Jurkat, Clone E6-1 (cell line): ENCODE measurements around the gene ETNK2.

Experiments used
- DNase-seq: peaks from one replicate; pipeline ENCODE4 v3.0.0-alpha.2; 2011; ENCODE audit warnings: low read depth, low spot score
- H3K4me3 ChIP-seq: 2 replicates; pipeline ENCODE4 v1.5.1; 2011; ENCODE audit warnings: mild to moderate bottlenecking, low read length, control low read depth, moderate library complexity

The ETNK2 gene

DNA sequence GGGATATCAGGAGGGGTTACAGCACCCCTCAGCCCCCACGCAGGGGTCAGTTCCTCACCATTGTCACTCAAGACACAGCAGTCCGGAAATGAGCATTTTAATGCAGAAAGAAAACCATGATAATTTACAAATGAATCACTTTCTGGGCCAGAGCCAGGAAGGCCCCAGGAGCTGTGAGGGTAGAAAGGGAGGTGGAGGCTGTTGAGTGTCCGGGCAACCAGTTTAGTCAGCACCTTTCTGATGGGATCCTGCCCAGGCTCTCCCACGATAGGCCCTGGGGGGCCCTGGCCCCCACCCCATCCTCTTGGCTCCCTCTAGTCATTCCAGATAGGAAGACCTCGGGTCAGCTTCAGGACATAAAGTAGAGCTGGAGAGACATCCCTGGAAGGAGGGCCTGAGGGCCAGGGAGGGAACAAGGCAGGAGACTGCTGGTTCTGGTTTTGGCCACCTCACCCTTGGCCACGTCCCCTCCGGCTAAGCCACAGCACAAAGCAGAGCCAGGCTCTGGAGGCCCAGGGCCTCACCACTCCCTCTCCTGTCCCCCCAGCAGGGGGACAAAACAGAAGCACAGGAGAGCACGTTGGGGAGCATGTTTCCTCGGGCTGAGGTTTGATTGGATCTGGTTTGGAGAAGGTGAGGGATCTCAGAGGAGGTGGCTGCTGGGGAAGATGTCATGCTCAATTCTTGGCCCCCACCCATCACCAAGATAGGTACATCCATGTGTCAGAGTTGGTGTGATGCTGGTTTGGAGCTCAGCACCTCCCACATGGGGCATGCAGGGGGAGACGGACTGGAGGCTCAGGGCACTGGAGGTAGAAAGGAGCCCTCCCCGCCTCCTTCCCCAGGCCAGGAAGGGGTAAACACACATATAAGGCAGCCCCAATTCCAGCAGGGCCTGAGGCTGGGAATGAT is 20.6 kb downstream of the ETNK2 start:
- no peak overlapping the region for H3K4me3 ChIP-seq
- no peak for DNase-seq

DNA sequence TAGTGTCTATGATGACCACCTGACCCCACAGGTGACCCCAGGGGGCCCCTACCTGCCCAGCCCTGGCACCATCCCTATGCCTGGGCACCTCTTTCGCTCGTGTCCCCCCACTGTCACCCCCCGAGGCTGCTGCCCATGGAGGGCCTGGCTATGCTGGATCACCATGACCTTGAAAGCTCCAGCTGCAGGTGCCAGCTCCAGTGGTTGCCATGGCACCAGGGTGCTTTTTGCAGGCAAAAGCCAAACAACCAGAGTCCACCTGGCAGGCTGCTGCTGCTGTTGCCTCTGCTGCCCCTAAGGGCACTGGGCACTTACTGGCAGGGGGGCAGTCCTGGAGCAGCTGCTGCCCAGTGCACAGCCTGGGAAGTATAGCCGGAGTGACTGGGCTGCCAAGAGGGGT is 21.7 kb downstream of the ETNK2 start:
- no peak overlapping the region for H3K4me3 ChIP-seq
- DNase-seq: no peak

DNA sequence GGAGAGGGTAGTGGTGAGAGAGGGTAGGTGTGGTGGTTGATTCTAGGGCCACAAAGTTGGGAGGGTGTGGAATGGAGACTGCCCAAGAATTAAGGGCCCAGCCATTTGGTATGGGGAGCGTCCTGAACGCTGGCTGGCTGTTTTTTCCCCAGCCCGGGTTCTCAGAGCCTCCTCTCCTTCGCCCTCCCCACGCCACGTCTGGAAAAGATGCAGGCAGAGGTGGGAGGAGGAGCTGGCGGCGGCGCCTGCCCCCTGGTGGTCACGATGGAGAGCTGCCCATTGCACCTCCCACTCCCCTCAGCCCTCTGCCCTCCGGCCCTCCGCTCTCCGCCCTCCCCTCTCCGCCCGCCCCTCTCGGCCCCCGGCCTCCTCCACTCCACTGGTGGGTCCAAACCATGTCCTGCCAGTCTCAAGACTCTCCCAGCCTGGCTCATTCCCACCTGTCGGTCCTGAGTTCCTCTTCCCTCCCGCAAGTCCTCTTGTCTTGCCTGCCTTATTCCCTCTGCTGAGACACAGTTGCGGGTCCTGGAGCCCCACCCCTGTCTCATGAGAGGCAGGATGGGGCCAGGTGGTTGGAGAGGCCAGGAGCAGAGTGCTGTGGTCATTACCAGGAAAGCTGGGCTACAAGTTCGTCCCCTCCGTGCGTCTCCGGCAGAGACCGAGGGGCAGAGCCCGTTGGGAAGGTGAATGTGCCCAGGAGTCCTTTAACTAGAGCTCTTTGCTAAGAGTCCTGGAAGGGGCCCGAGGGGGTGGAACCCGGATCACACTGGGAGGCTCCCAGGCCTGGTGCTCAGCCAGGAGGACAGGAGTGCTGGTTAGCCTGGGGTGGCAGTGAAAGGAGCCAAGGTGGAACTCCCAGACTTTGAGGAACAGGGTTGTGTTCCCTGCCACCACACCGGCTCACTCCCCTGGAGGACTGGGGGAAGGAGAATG is 22.6 kb downstream of the ETNK2 start:
- peak; percentile 22 for DNase-seq
- no peak overlapping the region for H3K4me3 ChIP-seq

DNA sequence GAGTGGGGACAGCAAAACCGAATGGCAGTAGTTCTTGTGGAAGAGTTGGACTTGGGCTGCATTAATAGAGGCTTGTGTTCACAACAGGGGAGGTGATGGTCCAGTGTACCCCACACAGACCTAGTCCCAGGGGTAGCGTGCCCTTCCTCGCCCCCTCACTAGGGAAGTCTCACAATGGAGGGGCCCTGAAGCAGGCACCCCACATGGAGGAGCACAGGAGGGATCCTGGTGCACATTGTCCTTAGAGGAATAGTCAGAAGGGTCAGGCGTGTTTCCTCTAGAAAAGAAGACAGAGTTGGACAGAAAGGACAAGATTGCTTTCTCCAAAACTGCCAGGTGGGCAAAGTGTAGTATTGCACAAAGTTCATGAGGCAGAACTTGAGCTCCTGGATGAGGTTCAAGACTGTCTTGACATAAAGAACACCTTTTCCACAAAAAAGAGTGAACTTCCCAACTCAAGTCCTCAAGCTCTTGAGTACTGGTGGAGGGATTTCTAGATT is 23.3 kb downstream of the ETNK2 start:
- no peak overlapping the region for H3K4me3 ChIP-seq
- no peak for DNase-seq

DNA sequence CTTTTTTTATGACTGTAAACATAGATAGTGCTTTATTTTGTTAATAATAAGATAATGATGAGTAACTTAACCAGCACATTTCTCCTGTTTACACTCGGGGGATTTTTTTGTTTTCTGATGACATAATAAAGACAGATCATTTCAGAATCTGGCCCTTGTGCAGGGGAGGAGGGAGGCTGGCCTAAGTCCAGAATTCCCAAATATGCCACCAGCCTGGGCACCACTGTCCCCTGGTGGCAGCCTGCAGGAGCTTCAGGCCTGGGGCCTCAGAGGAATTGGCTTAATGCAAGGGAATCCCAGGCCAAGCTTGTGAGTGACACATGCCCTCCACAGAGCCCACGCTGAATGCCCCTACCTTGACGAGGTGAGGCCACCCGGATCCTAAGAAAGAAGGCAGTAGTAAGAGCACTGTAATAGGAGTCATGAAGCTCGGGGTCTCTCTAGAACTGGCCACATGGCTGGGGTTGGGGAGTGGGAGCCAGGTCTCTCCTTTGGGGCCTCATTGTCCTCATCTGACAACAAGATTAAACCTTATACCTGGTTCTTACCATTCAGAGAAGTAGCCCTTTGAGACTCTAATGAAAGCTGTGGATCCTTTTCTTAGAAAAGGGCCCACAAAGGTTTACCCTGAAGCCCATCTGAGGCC is 24.1 kb downstream of the ETNK2 start:
- no peak for DNase-seq
- no peak overlapping the region for H3K4me3 ChIP-seq

DNA sequence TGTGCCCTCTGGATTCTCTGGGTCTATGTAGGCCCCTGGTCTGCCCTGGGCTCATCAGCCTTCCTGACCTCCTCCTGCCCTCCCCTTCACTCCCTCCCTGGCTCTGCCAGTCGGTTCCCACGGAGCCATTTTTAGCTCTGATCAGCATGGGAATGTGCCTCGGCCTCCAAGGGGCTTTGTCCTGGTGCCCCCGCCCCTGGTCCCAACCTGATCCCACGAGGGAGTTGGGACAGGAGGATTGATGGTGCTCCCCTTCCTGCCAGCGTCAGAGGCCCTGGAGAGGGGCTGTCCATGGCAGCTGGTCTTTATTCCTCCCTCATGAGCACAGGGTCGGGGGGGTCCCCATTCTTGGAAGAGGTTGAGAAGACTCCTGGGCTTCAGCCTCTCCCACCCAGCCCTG is 24.9 kb downstream of the ETNK2 start:
- H3K4me3 ChIP-seq: no peak overlapping the region

DNA sequence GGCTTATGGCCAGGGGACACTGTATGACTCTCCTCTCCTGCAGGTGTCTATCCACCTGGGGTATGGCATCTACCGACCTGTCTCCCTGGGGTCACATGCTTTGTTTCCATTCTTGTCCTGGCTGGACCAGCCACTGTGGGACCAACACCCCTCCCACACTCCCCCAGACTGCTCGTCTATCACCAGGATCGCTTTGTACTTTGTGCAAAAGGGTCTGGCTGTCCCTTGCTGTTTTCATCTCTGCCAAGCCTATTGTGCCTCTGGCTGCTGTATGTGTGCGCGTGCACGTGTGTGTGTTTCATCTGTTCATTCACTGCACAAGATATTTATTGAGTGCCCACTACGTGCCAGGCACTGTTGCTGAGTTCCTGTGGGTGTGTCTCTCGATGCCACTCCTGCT is 25.5 kb downstream of the ETNK2 start:
- no peak overlapping the region for H3K4me3 ChIP-seq
- no peak for DNase-seq

More for the DNA sequence above, 24.9 kb downstream of the ETNK2 start:
- DNase-seq: no peak

DNA sequence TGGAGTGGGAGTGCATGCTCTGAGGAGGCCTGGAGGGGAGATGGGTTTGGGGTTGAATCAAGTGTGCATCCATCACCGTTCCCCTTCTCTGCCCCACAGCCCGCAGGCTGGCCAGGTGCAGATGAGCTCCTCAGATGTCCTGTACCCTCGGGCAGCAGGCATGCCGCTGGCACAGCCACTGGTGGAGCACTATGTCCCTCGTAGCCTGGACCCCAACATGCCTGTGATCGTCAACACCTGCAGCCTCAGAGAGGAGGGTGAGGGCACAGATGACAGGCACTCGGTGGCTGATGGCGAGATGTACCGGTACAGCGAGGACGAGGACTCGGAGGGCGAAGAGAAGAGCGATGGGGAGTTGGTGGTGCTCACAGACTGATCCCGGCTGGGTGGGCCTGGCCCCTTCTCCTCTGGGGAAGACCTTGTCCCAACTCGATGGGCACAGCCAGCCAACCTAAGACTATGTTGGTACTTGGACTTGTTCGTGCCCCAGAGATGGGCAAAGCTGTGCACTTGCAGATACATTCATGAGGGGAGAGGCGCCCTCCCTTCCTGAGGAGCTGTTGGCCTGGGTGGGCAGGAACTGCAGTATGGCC is 26.0 kb downstream of the ETNK2 start:
- DNase-seq: no peak
- H3K4me3 ChIP-seq: no peak overlapping the region

DNA sequence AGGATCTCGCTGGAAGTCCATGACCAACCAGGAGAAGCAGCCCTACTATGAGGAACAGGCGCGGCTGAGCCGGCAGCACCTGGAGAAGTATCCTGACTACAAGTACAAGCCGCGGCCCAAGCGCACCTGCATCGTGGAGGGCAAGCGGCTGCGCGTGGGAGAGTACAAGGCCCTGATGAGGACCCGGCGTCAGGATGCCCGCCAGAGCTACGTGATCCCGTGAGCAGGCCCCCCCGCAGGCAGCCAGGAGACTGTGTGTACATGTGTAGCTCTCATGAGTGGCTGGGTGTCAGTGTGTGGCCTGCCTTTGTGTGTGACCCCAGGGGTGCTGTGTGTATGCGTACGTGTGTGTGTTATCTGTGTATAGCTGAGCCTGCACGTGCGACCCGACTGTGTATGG is 27.2 kb downstream of the ETNK2 start:
- no peak for DNase-seq
- no peak overlapping the region for H3K4me3 ChIP-seq

DNA sequence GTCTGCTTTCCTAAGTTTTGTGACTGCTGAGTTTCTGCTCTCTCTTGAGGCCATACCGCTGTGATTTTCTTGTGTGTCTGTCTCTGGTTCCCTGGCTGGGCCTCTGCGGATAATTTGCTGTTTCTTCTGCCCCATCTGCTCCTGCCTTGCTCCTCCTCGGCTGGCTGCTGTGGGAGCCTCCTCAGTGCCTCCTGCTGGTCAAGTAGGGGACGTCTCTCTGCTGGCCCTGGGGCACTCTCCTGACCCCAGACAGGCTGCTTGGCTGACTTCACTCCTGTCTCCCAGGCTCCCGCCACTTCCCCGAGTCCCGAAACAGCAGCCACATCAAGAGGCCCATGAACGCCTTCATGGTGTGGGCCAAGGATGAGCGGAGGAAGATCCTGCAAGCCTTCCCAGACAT is 28.5 kb downstream of the ETNK2 start:
- no peak overlapping the region for H3K4me3 ChIP-seq
- DNase-seq: no peak

DNA sequence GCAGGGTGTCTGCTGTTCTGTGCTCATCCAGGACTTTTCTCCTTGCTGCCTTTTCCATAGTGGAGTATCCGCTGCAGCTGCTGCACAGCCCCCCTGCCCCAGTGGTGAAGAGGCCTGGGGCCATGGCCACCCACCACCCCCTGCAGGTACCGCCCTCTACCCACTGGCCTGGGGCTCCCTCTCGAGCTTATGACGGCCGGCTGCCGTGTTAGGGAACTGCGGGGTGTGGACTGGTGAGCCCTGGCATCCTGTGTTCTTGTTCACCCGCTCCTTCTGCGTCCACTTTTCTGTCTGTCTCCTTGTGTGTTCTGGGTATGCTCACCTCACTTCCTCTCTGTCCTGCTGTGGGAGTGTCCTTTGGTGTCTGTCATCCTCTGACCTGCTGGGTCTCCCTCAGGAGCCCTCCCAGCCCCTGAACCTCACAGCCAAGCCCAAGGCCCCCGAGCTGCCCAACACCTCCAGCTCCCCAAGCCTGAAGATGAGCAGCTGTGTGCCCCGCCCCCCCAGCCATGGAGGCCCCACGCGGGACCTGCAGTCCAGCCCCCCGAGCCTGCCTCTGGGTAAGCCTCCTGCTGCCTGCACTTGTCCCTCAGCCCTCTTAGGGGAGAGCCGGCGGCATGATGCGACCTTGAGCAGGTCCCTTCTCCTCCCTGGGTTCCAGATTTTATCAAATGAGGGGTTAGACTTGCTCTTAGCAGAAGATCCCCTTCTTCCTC is 29.8 kb downstream of the ETNK2 start:
- H3K4me3 ChIP-seq: no peak overlapping the region
- DNase-seq: no peak

DNA sequence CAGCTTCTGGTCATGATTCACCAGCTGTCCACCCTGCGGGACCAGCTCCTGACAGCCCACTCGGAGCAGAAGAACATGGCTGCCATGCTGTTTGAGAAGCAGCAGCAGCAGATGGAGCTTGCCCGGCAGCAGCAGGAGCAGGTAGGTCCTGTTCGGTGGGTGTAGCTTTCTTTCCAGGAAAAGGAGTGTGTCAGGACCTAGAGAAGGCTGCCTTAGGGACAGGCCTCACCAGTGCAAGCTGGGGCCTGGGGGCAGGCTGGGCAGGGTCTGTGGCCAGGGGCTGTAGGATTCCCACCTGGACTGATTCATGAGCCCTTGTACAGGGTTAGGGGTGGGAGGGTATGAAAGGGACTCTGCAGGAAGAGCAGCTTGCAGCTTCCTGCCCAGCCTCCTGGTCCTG is 35.3 kb downstream of the ETNK2 start:
- DNase-seq: no peak
- no peak overlapping the region for H3K4me3 ChIP-seq

DNA sequence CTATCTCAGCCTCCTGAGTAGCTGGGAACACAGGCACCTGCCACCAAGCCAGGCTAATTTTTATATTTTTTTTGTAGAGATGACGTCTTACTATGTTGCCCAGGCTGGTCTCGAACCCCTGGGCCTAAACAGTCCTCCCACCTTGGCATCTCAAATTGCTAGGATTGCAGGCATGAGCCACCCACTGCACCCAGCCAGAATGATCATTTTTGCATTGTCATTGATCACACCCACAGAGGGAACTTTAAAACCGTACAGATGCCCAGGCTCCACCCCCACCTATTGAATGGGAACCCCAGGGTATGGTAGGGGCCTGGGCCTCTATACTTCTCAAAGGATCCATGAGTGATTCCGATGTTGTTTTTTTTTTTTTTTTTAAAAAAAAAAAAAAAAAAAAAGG is 36.7 kb downstream of the ETNK2 start:
- DNase-seq: no peak
- no peak overlapping the region for H3K4me3 ChIP-seq

DNA sequence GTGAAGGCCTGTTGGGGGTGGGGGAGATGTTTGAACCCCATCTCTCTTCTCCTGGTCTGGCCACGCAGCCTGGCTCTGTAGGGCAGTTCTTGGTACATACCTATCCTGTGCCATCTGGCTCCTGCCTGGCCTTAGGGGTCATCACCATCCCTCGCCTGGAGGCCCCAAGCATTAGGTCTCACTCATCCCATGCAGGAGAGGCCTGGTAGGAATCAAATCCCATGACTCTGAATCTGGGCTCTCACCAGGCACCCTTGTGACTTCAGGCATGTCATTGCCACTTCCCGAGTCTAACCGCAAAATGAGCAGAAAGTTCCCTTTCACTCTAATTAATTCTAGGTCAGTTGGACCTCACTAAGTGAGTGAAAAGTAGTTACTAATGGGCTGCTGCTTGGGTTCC is 37.2 kb downstream of the ETNK2 start:
- no peak overlapping the region for H3K4me3 ChIP-seq
- no peak for DNase-seq

DNA sequence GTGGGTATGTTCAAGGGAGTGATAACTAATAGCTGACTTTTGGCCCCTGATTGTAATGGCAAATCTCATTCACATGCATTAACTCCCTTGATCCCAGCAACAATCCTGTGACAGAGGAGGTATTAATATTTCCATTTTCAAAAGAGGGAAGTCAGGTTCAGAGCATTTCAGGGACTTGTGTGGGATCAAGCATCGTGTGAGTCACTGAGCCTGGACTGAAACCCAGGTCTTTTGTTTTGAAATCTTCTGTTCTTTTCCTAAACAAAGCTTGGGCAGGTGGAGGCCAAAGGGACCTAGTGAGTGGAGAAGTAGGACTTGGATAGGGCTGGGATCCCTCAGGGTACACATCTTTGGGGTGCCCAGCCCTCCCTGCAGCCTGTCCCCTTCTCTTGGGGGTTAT is 37.9 kb downstream of the ETNK2 start:
- no peak for DNase-seq
- no peak overlapping the region for H3K4me3 ChIP-seq

DNA sequence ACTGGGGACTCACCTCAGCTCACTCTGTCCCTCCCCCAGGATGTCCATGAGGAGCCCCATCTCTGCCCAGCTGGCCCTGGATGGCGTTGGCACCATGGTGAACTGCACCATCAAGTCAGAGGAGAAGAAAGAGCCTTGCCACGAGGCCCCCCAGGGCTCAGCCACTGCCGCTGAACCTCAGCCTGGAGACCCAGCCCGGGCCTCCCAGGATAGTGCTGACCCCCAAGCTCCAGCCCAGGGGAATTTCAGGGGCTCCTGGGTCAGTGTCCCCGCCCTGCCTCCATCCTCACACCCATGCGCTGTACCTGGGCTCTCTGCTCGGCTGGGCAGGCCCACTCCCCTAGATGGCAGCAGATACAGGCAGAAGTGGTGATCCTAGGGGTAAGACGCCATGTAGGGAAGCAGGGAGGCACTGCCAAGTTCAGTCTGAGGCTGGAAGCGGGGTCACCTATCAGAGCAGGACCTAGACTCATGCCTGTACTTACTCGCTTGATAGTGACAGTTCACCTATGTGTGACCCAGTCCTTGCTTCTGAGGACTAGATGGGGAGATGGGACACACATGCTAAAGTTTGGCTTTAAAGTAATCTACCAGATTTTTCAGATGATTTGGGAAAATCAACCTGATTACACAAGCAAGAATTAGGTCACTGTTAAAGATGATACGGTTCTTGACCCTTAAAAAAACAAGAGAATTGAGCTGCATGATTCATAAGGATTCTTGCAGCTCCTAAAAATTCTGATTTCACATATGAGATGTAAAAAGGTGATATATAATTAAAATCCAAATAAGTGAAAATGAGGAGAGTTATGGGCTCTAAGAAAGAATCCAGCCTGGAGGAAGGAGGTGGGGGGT is 38.7 kb downstream of the ETNK2 start:
- no peak overlapping the region for H3K4me3 ChIP-seq
- DNase-seq: no peak

DNA sequence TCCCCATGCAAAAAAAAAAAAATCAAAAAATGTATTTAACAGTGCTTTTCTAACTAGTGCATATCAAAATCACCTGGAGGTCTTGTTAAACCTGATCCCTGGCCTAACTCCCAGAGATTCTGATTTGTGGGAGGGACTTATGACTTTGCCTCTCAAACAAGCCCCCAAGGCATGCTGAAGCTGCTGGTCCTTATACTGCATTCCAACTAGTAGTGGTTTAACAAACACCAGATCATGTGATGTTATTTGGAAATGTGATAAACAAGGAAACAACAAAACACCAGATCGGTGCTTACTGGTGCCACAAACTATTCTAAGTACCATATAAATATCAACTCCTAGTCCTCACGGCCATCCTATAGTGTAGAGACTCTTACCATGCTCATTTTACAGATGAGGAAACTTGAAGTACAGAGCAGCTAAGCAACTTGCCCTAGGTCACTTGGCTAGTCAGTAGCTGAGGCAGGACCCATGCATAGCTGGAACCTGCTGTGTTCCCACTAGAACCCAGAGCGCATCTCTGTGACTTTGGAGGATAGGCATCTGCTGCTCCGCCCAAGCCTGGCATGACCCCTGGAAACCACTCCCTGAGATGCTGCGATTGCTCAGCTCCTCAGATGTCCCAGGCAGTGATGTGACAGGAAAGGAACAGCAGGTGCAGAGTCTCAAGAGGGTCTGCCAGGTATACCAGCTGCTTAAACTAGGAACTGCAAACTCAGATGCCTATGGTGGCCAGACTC is 40.8 kb downstream of the ETNK2 start:
- DNase-seq: no peak
- H3K4me3 ChIP-seq: no peak overlapping the region
